Measurements from ENCODE around the gene ABCB11. TPM values are rescaled to one million over a fixed set of nuclear protein-coding genes. Genes with fewer than 3 reads are reported as not detected.

Gene ABCB11
- total RNA-seq, 1 donor from 2014 or later: not detected

DNA sequence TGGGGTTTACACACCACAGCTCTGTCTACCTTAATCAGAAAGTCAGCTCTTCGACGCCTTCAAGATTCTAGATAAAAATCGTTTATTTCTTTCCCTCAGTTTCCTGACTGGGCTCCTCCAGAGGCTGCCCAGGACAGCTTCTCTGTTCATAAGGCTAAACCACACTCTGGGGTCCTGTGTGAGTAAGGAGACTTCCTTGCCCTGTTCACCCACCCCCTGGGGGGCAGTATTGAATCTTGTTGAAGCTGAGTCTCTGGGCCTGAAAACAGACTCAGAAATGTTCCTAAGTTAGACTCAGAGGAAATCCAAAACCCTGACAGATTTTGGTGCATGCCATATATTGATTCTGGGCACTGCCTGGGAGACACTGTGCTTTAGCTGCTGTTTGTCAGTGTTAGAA is 87.1 kb downstream of the ABCB11 start:
- Histone ChIP-seq H3K27me3 (no peaks in the 10 kb centered on the region), H3K4me3 (no peak overlapping the region), H3K4me1 (no peaks in the 10 kb centered on the region), H3K9me3 (no peaks in the 10 kb centered on the region), H3K27ac (no peak overlapping the region), H3K36me3 (no peaks in the 10 kb centered on the region)
- no peak for TF ChIP-seq POLR2AphosphoS5 (IDR thresholded peaks at IDR 0.05; ENCODE audit: insufficient read depth in 1 of 2, low read depth in 1 of 2)
- no peak for TF ChIP-seq POLR2A (IDR thresholded peaks at IDR 0.05)
- TF ChIP-seq, protein P1, sequence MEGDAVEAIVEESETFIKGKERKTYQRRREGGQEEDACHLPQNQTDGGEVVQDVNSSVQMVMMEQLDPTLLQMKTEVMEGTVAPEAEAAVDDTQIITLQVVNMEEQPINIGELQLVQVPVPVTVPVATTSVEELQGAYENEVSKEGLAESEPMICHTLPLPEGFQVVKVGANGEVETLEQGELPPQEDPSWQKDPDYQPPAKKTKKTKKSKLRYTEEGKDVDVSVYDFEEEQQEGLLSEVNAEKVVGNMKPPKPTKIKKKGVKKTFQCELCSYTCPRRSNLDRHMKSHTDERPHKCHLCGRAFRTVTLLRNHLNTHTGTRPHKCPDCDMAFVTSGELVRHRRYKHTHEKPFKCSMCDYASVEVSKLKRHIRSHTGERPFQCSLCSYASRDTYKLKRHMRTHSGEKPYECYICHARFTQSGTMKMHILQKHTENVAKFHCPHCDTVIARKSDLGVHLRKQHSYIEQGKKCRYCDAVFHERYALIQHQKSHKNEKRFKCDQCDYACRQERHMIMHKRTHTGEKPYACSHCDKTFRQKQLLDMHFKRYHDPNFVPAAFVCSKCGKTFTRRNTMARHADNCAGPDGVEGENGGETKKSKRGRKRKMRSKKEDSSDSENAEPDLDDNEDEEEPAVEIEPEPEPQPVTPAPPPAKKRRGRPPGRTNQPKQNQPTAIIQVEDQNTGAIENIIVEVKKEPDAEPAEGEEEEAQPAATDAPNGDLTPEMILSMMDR (IDR thresholded peaks at IDR 0.05): no peak
- intact Hi-C loops (cut with DNase I): no loop called here
- no peak for DNase-seq (ENCODE audit: extremely low spot score in 2 of 2)

DNA sequence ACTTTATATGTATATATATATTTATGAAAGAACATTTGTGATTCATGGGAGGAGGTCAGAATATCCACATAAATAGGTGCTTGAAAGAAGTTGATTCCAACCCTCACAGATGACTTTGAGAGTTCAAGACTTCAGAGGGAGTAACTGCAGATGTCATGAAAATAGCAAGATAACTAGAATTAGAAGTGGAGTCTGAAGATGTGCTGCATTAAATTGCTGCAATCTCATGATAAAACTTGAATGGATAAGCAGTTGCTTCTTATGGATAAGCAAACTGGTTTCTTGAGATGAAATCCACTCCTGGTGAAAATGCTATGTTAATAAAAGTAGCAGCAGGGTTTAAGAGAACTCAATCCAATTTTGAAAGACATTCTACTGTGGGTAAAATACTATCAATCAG is 89.8 kb downstream of the ABCB11 start:
- intact Hi-C loops (cut with DNase I): no loop called here
- no peak overlapping the region for H3K27ac ChIP-seq
- TF ChIP-seq, protein P1 (IDR thresholded peaks at IDR 0.05): no peak
- TF ChIP-seq POLR2A (IDR thresholded peaks at IDR 0.05) (no peak), POLR2AphosphoS5 (IDR thresholded peaks at IDR 0.05; ENCODE audit: insufficient read depth in 1 of 2, low read depth in 1 of 2) (no peak)
- H3K9me3 ChIP-seq: no peaks in the 10 kb centered on the region
- DNase-seq (ENCODE audit: extremely low spot score in 2 of 2): no peak
- H3K4me1 ChIP-seq: no peaks in the 10 kb centered on the region
- no peak overlapping the region for H3K4me3 ChIP-seq
- H3K36me3 ChIP-seq: no peaks in the 10 kb centered on the region
- H3K27me3 ChIP-seq: no peaks in the 10 kb centered on the region

GRCh38 chr2:168939918-168940317 is 91.2 kb downstream of the ABCB11 start:
- Histone ChIP-seq H3K27ac (no peak overlapping the region), H3K4me3 (no peak overlapping the region), H3K27me3 (no peaks in the 10 kb centered on the region), H3K4me1 (no peaks in the 10 kb centered on the region), H3K9me3 (no peaks in the 10 kb centered on the region), H3K36me3 (no peaks in the 10 kb centered on the region)
- intact Hi-C loops (cut with DNase I): no loop called here
- no peak for DNase-seq (ENCODE audit: extremely low spot score in 2 of 2)
- TF ChIP-seq POLR2AphosphoS5 (IDR thresholded peaks at IDR 0.05; ENCODE audit: insufficient read depth in 1 of 2, low read depth in 1 of 2): no peak
- TF ChIP-seq POLR2A (IDR thresholded peaks at IDR 0.05): no peak

DNA sequence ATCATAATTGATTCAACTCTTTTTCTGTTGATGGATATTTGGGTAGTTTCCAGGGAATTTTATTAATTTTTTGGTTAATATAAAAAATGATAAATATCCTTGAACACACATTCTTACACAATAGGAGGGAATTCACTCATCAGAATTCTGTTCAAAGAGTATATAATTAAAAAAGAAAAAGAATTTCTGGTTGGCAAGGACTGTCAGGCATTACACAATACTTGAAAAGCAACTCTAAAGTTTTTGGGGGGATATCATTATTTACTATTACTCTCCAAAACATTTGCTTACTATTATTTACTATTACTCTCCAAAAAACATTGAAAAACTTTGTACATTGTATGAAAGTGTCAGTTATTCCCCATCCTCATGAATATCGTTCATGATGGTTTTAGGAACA is 92.1 kb downstream of the ABCB11 start:
- Histone ChIP-seq H3K4me1 (no peaks in the 10 kb centered on the region), H3K27me3 (no peaks in the 10 kb centered on the region), H3K9me3 (no peaks in the 10 kb centered on the region), H3K4me3 (no peak overlapping the region), H3K27ac (no peak overlapping the region), H3K36me3 (no peaks in the 10 kb centered on the region)
- DNase-seq (ENCODE audit: extremely low spot score in 2 of 2): no peak
- TF ChIP-seq, protein P1 (IDR thresholded peaks at IDR 0.05): no peak
- TF ChIP-seq POLR2AphosphoS5 (IDR thresholded peaks at IDR 0.05; ENCODE audit: insufficient read depth in 1 of 2, low read depth in 1 of 2): no peak
- no peak for TF ChIP-seq POLR2A (IDR thresholded peaks at IDR 0.05)
- intact Hi-C loops (cut with DNase I): no loop called here

DNA sequence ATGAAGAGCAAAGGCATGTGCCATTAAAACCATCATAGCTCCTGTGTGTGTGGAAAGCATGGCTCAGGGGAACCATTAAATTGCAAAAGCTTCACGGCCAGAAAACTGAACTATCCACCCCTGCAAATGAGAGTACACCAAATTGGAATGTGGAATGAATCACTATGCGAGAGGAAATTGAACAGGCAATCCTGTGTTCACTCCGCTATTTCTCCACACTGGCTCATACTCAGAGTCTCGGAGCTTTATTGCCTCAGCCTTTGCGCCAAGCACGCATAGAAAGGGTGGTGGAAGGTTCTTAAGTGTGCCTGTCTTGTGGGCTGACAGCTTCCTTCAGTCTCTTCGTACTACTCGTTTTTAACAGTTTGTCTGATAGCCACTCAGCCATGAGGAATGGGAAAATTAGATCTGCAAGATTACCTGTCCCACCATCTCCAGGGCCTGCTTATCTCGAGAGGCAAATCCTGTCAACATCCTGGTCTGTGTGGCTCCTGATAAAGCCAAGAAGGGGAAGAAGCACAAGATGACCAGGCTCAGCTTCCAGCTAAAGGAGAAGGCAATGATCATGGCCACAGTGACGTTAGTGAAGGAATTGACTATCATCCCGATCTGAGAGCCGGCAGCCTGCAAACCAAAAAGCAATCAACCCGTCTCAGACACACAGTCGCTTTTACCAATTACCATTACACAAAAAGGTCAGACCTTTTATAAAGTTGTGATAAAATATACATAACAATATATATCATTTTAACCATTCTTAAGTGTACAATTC is 95.1 kb downstream of the ABCB11 start:
- no peaks in the 10 kb centered on the region for H3K36me3 ChIP-seq
- DNase-seq (ENCODE audit: extremely low spot score in 2 of 2): no peak
- no peaks in the 10 kb centered on the region for H3K9me3 ChIP-seq
- TF ChIP-seq POLR2AphosphoS5 (IDR thresholded peaks at IDR 0.05; ENCODE audit: insufficient read depth in 1 of 2, low read depth in 1 of 2) (no peak), POLR2A (IDR thresholded peaks at IDR 0.05) (no peak)
- TF ChIP-seq, protein P1 (IDR thresholded peaks at IDR 0.05): no peak
- H3K4me3 ChIP-seq: no peak overlapping the region
- no peaks in the 10 kb centered on the region for H3K4me1 ChIP-seq
- H3K27ac ChIP-seq: no peak overlapping the region
- intact Hi-C loops (cut with DNase I): no loop called here
- no peaks in the 10 kb centered on the region for H3K27me3 ChIP-seq

Measured in vagina (tissue), 2 donors.